Measurements from ENCODE around the gene SELPLG.

DNA sequence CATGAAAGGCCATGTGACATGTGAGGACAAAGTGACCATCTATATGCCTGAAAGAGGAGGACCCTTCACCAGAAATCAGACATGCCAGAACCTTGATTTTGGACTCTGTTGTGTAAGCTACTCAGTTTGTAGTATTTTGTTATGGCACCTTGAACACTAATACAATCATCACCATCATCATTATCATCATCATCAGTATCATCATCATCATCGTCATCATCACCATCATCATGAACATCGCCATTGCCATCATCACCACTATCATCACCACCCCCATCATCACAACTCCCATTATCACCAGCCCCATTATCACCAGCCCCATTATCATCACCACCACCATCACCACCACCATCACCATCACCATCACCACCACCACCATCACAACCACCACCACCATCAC, 55.4 kb downstream of the SELPLG start:
- TF ChIP-seq, protein P1, sequence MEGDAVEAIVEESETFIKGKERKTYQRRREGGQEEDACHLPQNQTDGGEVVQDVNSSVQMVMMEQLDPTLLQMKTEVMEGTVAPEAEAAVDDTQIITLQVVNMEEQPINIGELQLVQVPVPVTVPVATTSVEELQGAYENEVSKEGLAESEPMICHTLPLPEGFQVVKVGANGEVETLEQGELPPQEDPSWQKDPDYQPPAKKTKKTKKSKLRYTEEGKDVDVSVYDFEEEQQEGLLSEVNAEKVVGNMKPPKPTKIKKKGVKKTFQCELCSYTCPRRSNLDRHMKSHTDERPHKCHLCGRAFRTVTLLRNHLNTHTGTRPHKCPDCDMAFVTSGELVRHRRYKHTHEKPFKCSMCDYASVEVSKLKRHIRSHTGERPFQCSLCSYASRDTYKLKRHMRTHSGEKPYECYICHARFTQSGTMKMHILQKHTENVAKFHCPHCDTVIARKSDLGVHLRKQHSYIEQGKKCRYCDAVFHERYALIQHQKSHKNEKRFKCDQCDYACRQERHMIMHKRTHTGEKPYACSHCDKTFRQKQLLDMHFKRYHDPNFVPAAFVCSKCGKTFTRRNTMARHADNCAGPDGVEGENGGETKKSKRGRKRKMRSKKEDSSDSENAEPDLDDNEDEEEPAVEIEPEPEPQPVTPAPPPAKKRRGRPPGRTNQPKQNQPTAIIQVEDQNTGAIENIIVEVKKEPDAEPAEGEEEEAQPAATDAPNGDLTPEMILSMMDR (conservative IDR thresholded peaks at IDR 0.05; ENCODE audit: low read length): no peak
- no peak for TF ChIP-seq EZH2phosphoT487 (IDR thresholded peaks at IDR 0.05; ENCODE audit: borderline replicate concordance)
